MM.1S (cell line): ENCODE data around the gene LYZL1.

Experiments
- EZH2 ChIP-seq: fragments of 300-600 bp; sonication (generic); optimal IDR thresholded peaks from 2 replicates; pipeline ENCODE3; 2017; ENCODE audit warnings: low read depth, mild to moderate bottlenecking, antibody characterized with exemption, low read length, mixed read lengths
- EZH2phosphoT487 ChIP-seq: fragments of 300-600 bp; sonication (generic); IDR thresholded peaks from 2 replicates; pipeline ENCODE4 v1.6.1; 2018; ENCODE audit warnings: antibody characterized with exemption, low read length
- TF ChIP-seq, protein P1 (sequence below): fragments of 300-600 bp; sonication (generic); IDR thresholded peaks from 2 replicates; pipeline ENCODE4 v1.5.1; 2016; ENCODE audit warnings: antibody characterized with exemption, low read length, mixed read lengths

DNA sequence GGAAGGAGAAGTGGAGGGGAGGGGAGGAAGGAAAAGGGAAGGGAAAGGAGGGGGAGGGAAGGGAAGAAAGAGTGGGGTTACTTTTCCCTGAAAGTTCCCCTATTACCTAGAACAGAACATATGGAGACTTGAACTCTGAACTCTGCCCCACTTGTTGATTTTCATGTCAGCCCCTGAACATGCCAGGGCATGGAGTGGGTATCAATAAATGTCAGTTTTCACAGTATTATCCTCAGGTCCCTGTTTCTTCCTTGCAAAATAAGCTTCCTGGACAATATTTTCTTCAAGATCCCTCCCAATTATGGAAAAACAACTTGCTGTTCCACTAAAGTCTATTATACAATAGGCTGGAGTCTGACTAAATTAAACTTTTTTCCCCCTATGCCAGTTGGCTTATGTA, 46.9 kb upstream of the LYZL1 start:
- TF ChIP-seq EZH2 (no peak), EZH2phosphoT487 (no peak)
- TF ChIP-seq, protein P1, sequence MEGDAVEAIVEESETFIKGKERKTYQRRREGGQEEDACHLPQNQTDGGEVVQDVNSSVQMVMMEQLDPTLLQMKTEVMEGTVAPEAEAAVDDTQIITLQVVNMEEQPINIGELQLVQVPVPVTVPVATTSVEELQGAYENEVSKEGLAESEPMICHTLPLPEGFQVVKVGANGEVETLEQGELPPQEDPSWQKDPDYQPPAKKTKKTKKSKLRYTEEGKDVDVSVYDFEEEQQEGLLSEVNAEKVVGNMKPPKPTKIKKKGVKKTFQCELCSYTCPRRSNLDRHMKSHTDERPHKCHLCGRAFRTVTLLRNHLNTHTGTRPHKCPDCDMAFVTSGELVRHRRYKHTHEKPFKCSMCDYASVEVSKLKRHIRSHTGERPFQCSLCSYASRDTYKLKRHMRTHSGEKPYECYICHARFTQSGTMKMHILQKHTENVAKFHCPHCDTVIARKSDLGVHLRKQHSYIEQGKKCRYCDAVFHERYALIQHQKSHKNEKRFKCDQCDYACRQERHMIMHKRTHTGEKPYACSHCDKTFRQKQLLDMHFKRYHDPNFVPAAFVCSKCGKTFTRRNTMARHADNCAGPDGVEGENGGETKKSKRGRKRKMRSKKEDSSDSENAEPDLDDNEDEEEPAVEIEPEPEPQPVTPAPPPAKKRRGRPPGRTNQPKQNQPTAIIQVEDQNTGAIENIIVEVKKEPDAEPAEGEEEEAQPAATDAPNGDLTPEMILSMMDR = no peak
